ENCODE results near the gene ATAD3C.
A peak's percentile ranks its signal among the peaks of the same experiment; 100 is the strongest.
"Not testable (repeated sequence)": the region's sequence is repeated elsewhere in the genome, so short reads cannot be mapped to it uniquely, and the experiment has no call there.

Gene ATAD3C

GRCh38 chr1:1510912-1511532 is 61.5 kb downstream of the ATAD3C start:
- Mint-ChIP-seq H3K27me3 (no peaks in the 10 kb centered on the region), H3K4me3 (peak overlapping the region; percentile 87), H3K9me3 (no peaks in the 10 kb centered on the region), H3K27ac (peak overlapping the region; percentile 85), H3K4me1 (peaks cover 15% of the 10 kb centered on the region), H3K36me3 (peaks cover 8% of the 10 kb centered on the region)
- no peak for ATAC-seq

- Mint-ChIP-seq H3K4me3 (peak within 1 kb of the TSS; percentile 87), H3K27me3 (no peaks in the 10 kb centered on the region), H3K4me1 (peaks cover 15% of the 10 kb centered on the region), H3K27ac (peak within 1 kb of the TSS; percentile 85), H3K9me3 (no peaks in the 10 kb centered on the region), H3K36me3 (peaks cover 8% of the 10 kb centered on the region)
- ATAC-seq: peak; percentile 96
Observed at GRCh38 chr1:1511533-1512285, 62.2 kb downstream of the ATAD3C start, which contains the start of gene ATAD3A. Gene ATAD3A, plus strand, starts transcription at chr1:1512162. Its CDS starts 107 bp downstream, at chr1:1512269.

GRCh38 chr1:1512425-1512824 is 62.9 kb downstream of the ATAD3C start:
- Mint-ChIP-seq H3K4me3 (peak overlapping the region; percentile 68), H3K27ac (peak overlapping the region; percentile 85), H3K4me1 (peaks cover 15% of the 10 kb centered on the region)
- not testable (repeated sequence) for H3K27me3 Mint-ChIP-seq, H3K36me3 Mint-ChIP-seq, H3K9me3 Mint-ChIP-seq
- peak; percentile 9 for ATAC-seq

- H3K27ac Mint-ChIP-seq: peak overlapping the region; percentile 49
- peak overlapping the region; percentile 68 for H3K4me3 Mint-ChIP-seq
- not testable (repeated sequence) for ATAC-seq
Observed at GRCh38 chr1:1513675-1514074, 64.2 kb downstream of the ATAD3C start.

GRCh38 chr1:1514376-1514775 is 64.9 kb downstream of the ATAD3C start:
- H3K27me3 Mint-ChIP-seq, H3K27ac Mint-ChIP-seq, H3K4me3 Mint-ChIP-seq, H3K9me3 Mint-ChIP-seq, ATAC-seq: not testable (repeated sequence)
- H3K36me3 Mint-ChIP-seq: peaks cover 20% of the 10 kb centered on the region
- H3K4me1 Mint-ChIP-seq: peaks cover 15% of the 10 kb centered on the region

More at GRCh38 chr1:1513675-1514074, 64.2 kb downstream of the ATAD3C start:
- not testable (repeated sequence) for H3K27me3 Mint-ChIP-seq, H3K9me3 Mint-ChIP-seq
- Mint-ChIP-seq H3K4me1 (peaks cover 15% of the 10 kb centered on the region), H3K36me3 (peaks cover 18% of the 10 kb centered on the region)

- not testable (repeated sequence) for H3K9me3 Mint-ChIP-seq, H3K27ac Mint-ChIP-seq, H3K27me3 Mint-ChIP-seq, ATAC-seq, H3K4me3 Mint-ChIP-seq, H3K4me1 Mint-ChIP-seq
- H3K36me3 Mint-ChIP-seq: peaks cover 40% of the 10 kb centered on the region
Observed at GRCh38 chr1:1516923-1517322, 67.4 kb downstream of the ATAD3C start.

GRCh38 chr1:1517973-1518620 is 68.6 kb downstream of the ATAD3C start:
- no peak overlapping the region for H3K4me3 Mint-ChIP-seq
- H3K4me1 Mint-ChIP-seq: peaks cover 7% of the 10 kb centered on the region

GRCh38 chr1:1518621-1519007 is 69.1 kb downstream of the ATAD3C start:
- not testable (repeated sequence) for H3K27ac Mint-ChIP-seq, H3K27me3 Mint-ChIP-seq, H3K4me3 Mint-ChIP-seq, H3K9me3 Mint-ChIP-seq, H3K4me1 Mint-ChIP-seq
- peaks cover 41% of the 10 kb centered on the region for H3K36me3 Mint-ChIP-seq
- peak; percentile 9 for ATAC-seq

More at GRCh38 chr1:1517973-1518620, 68.6 kb downstream of the ATAD3C start:
- H3K27ac Mint-ChIP-seq: no peak overlapping the region
- no peaks in the 10 kb centered on the region for H3K9me3 Mint-ChIP-seq
- no peaks in the 10 kb centered on the region for H3K27me3 Mint-ChIP-seq
- ATAC-seq: peak; percentile 59
- H3K36me3 Mint-ChIP-seq: peaks cover 41% of the 10 kb centered on the region
